Measurements from ENCODE around the gene LRRC4C.
"Not testable (repeated sequence)": the region's sequence is repeated elsewhere in the genome, so short reads cannot be mapped to it uniquely, and the experiment has no call there.

The LRRC4C gene

GRCh38 chr11:40203606-40204005 lies 1255.8 kb downstream of the LRRC4C start:
- DNase-seq: no peak

- DNase-seq: no peak
These were observed 1256.7 kb downstream of the LRRC4C start for GRCh38 chr11:40202589-40203270.

GRCh38 chr11:40192590-40192989 lies 1266.9 kb downstream of the LRRC4C start:
- DNase-seq: not testable (repeated sequence)

GRCh38 chr11:40190294-40190693 lies 1269.2 kb downstream of the LRRC4C start:
- no peak for DNase-seq

- DNase-seq: no peak
These were observed 1270.6 kb downstream of the LRRC4C start for GRCh38 chr11:40188848-40189247.

- DNase-seq: no peak
These were observed 1272.2 kb downstream of the LRRC4C start for GRCh38 chr11:40187295-40187694.

- no peak for DNase-seq
These were observed 1272.8 kb downstream of the LRRC4C start for GRCh38 chr11:40186437-40187263.

GRCh38 chr11:40185793-40186192 lies 1273.7 kb downstream of the LRRC4C start:
- no peak for DNase-seq

GRCh38 chr11:40183073-40184064 lies 1276.1 kb downstream of the LRRC4C start:
- DNase-seq: no peak

GRCh38 chr11:40179541-40179940 lies 1279.9 kb downstream of the LRRC4C start:
- no peak for DNase-seq

GRCh38 chr11:40178470-40178869 lies 1281.0 kb downstream of the LRRC4C start:
- DNase-seq: no peak

- DNase-seq: no peak
These were observed 1283.5 kb downstream of the LRRC4C start for GRCh38 chr11:40175980-40176379.

- DNase-seq: no peak
These were observed 1289.4 kb downstream of the LRRC4C start for GRCh38 chr11:40170078-40170477.

- DNase-seq: no peak
These were observed 1291.0 kb downstream of the LRRC4C start for GRCh38 chr11:40168414-40168813.

- not testable (repeated sequence) for DNase-seq
These were observed 1291.6 kb downstream of the LRRC4C start for GRCh38 chr11:40167805-40168204.

GRCh38 chr11:40166892-40167291 lies 1292.6 kb downstream of the LRRC4C start:
- DNase-seq: no peak

GRCh38 chr11:40162901-40163883 lies 1296.3 kb downstream of the LRRC4C start:
- DNase-seq: no peak

- no peak for DNase-seq
These were observed 1297.5 kb downstream of the LRRC4C start for GRCh38 chr11:40161854-40162410.

- no peak for DNase-seq
These were observed 1299.0 kb downstream of the LRRC4C start for GRCh38 chr11:40160418-40160817.

- DNase-seq: no peak
These were observed 1309.7 kb downstream of the LRRC4C start for GRCh38 chr11:40149721-40150120.

- no peak for DNase-seq
These were observed 1318.9 kb downstream of the LRRC4C start for GRCh38 chr11:40140560-40140959.
